ENCODE results near the gene TDP2.
A peak's percentile ranks its signal among the peaks of the same experiment; 100 is the strongest.

Gene TDP2

DNA sequence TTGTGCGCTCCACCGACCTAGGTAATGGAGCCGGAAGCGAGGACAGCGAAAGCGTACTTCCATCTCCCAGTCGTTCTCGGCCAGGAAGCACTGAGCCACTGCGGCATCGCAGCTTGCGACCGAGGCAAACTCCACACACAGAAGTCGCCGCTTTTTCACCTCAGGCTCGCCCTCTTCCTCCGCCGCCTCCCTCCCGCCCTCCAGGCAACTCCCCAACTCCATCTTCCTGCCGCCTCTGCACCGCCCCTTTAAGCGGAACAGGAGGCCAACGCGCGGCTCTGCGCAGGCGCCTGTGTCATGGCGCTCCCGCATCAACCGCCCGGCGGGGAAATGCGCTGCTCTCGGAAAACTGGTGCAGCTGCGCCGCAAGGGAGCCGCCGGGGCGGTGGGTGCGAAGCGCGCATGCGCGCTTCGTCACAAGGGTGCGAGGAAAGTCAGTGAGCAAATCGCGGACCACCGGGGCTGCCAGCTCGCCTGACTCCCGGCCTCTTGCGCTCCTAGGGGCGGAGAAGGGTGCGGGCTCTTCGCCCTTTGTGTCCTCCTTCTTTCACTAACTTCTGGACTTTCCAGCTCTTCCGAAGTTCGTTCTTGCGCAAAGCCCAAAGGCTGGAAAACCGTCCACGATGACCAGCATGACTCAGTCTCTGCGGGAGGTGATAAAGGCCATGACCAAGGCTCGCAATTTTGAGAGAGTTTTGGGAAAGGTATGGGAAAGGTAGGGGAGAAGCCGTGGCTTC is at the start of gene TDP2, which contains the start of gene ACOT13:
Gene TDP2 (minus strand): TSS at position 259 of the 737 bp plus-strand sequence. CDS start 37 bp downstream, at position 222.
Gene ACOT13 (plus strand): TSS at position 437 of the 737 bp plus-strand sequence. CDS start 187 bp downstream, at position 624.
- peak within 1 kb of the TSS; percentile 84 for H3K4me3 ChIP-seq (ENCODE audit: low read depth, low read length)
- TF ChIP-seq, protein P1, sequence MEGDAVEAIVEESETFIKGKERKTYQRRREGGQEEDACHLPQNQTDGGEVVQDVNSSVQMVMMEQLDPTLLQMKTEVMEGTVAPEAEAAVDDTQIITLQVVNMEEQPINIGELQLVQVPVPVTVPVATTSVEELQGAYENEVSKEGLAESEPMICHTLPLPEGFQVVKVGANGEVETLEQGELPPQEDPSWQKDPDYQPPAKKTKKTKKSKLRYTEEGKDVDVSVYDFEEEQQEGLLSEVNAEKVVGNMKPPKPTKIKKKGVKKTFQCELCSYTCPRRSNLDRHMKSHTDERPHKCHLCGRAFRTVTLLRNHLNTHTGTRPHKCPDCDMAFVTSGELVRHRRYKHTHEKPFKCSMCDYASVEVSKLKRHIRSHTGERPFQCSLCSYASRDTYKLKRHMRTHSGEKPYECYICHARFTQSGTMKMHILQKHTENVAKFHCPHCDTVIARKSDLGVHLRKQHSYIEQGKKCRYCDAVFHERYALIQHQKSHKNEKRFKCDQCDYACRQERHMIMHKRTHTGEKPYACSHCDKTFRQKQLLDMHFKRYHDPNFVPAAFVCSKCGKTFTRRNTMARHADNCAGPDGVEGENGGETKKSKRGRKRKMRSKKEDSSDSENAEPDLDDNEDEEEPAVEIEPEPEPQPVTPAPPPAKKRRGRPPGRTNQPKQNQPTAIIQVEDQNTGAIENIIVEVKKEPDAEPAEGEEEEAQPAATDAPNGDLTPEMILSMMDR (IDR thresholded peaks at IDR 0.05; ENCODE audit: borderline replicate concordance, insufficient read depth, low read depth, low read length), result peak; percentile 70

DNA sequence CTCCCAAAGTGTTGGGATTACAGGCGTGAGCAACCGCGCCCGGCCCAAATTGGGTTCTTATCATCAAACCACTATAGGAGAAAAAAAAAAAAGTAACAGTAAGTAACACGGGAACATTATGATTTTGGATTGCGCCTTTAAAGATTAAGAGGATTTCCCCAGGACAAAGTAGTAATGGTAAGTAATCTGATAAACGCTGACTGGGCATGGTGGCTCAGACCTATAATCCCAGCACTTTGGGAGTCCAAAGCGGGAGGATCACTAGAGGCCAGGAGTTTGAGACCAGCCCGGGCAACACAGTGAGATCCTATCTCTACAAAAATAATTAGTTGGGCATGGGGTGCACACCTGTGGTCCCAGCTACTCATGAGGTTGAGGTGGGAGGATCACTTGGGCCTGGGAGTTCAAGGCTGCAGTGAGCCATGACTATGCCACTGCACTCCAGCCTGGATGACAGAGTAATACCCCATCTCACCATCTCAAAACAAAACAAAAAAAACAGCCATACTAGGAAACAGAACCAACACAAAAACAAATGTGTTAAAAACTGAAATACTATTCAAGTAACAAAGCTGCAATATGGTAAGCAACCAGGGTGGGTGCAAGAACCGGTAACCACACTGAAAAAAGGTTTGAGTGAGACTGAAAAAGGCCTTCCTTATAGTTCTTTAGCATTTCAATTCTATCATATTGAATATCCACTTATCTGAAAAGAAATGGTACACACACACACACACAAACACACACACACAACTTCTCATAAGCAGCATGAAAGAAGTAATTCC is 44.0 kb upstream of the TDP2 start:
- TF ChIP-seq, protein P1 (IDR thresholded peaks at IDR 0.05; ENCODE audit: borderline replicate concordance, insufficient read depth, low read depth, low read length), result no peak
- H3K4me3 ChIP-seq (ENCODE audit: low read depth, low read length), result no peak overlapping the region

GRCh38 chr6:24709014-24709711 is 42.5 kb upstream of the TDP2 start:
- TF ChIP-seq, protein P1 (IDR thresholded peaks at IDR 0.05; ENCODE audit: borderline replicate concordance, insufficient read depth, low read depth, low read length), result no peak
- no peak overlapping the region for H3K4me3 ChIP-seq (ENCODE audit: low read depth, low read length)

DNA sequence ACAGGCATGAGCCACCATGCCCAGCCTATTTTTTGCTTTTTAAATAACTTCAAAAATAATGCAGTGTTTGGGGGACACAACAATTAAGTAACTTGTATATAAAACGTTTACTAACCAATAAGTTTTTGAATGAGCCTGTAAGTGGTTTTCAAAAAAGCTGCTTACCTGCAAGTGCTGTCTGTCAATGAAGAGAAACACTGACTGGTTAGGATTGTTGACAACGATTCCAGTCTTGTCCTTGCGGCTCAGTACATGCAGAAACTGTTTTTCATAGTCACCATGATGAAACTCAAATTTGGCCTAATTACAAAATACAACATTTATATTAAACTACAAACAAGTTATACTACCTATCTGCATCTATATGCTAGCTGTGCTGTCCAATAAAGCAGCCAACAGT is 41.9 kb upstream of the TDP2 start:
- H3K4me3 ChIP-seq (ENCODE audit: low read depth, low read length), result no peak overlapping the region
- TF ChIP-seq, protein P1 (IDR thresholded peaks at IDR 0.05; ENCODE audit: borderline replicate concordance, insufficient read depth, low read depth, low read length), result no peak

- no peak overlapping the region for H3K4me3 ChIP-seq (ENCODE audit: low read depth, low read length)
- TF ChIP-seq, protein P1 (IDR thresholded peaks at IDR 0.05; ENCODE audit: borderline replicate concordance, insufficient read depth, low read depth, low read length), result no peak
Observed at GRCh38 chr6:24704468-24704867, 37.8 kb upstream of the TDP2 start.

GRCh38 chr6:24702720-24703282 is 36.1 kb upstream of the TDP2 start:
- TF ChIP-seq, protein P1 (IDR thresholded peaks at IDR 0.05; ENCODE audit: borderline replicate concordance, insufficient read depth, low read depth, low read length), result no peak
- H3K4me3 ChIP-seq (ENCODE audit: low read depth, low read length), result no peak overlapping the region
